HepG2 (cell line): ENCODE measurements around the gene MAN1B1. TPM values are rescaled to one million over a fixed set of nuclear protein-coding genes. Genes with fewer than 3 reads are reported as not detected.
"Not testable (repeated sequence)": the region's sequence is repeated elsewhere in the genome, so short reads cannot be mapped to it uniquely, and the experiment has no call there.

Experiments
- ATAC-seq: fragments of 200-7000 bp; cut with Tn5 transposase; 3 replicates; pipeline ENCODE4 v1.9.1; 2020; ENCODE audit warnings: mild to moderate bottlenecking, moderate library complexity
- BruUV-seq: library from RNA; stranded (reverse); fragments of 400-500 nt; replicated peaks from 2 replicates; lab custom pipeline; 2021; lab: Mats Ljungman, UMichigan
- CTCF ChIA-PET: fragments of 300-600 bp; formaldehyde crosslinking; extraction: SDS; loops from one replicate; lab custom pipeline; 2021; ENCODE audit warnings: low total read pairs, inconsistent platforms, low intra/inter-chr PET ratio; lab: Yijun Ruan, JAX
- POLR2A ChIA-PET: fragments of 350-600 bp; sonication (Branson Sonifier 250); formaldehyde crosslinking; loops from one replicate; lab custom pipeline; 2020; ENCODE audit warnings: antibody characterized with exemption, inconsistent platforms; lab: Yijun Ruan, JAX
- DNase-seq: peaks from one replicate; pipeline ENCODE4 v3.0.0-alpha.2; 2015; ENCODE audit warnings: low spot score
- FAIRE-seq: peaks from 3 replicates; lab custom pipeline; 2011; peaks lifted over from hg19 to GRCh38; lab: Jason Lieb, UNC
- H2AFZ ChIP-seq: one replicate; pipeline ENCODE4 v1.6.1; 2011; ENCODE audit warnings: low read length, inconsistent platforms
- H3K27ac ChIP-seq: fragments of 300-600 bp; 3 replicates; pipeline ENCODE4 v1.8.0; 2011; ENCODE audit warnings: mixed run types, mild to moderate bottlenecking, mixed read lengths, low read length, inconsistent platforms; ENCODE audit not compliant: insufficient read depth; ENCODE audit errors: extremely low read length
- H3K27me3 ChIP-seq, 2 experiments: fragments of 200-600 bp in 1 of 2; 2 replicates in 1 of 2; 3 replicates in 1 of 2; pipeline versions ENCODE4 v1.6.0 to v1.8.0; 2011; ENCODE audit warnings: low read length in 2 of 2, mild to moderate bottlenecking in 2 of 2, moderate library complexity in 2 of 2, inconsistent platforms in 1 of 2; ENCODE audit not compliant: insufficient read depth in 2 of 2, control insufficient read depth in 1 of 2
- H3K36me3 ChIP-seq, 2 experiments: fragments of 200-600 bp in 1 of 2; replicated peaks in 1 of 2; 2 replicates in 1 of 2; 3 replicates in 1 of 2; pipeline versions ENCODE4 v1.5.1 to v1.8.0; 2011; ENCODE audit warnings: low read length in 2 of 2, inconsistent platforms in 1 of 2; ENCODE audit not compliant: insufficient read depth in 2 of 2, control insufficient read depth in 1 of 2
- H3K4me1 ChIP-seq: 2 replicates; pipeline ENCODE4 v1.5.1; 2012; ENCODE audit warnings: low read length, inconsistent platforms; ENCODE audit not compliant: insufficient read depth
- H3K4me2 ChIP-seq: 2 replicates; pipeline ENCODE4 v1.6.0; 2011; ENCODE audit warnings: low read depth, low read length, inconsistent platforms
- H3K4me3 ChIP-seq, 3 experiments: fragments of 200-600 bp in 1 of 3; sonication (generic), shearing (Covaris generic) in 1 of 3; replicated peaks in 1 of 3; 2 replicates each; pipeline ENCODE4 v1.5.1; 2011 to 2016; ENCODE audit warnings: low read length in 3 of 3, inconsistent platforms in 2 of 3, low read depth in 2 of 3, mild to moderate bottlenecking in 2 of 3, control low read depth in 1 of 3, mixed read lengths in 1 of 3; ENCODE audit not compliant: insufficient read depth in 1 of 3
- H3K79me2 ChIP-seq: one replicate; pipeline ENCODE4 v1.6.1; 2011; ENCODE audit warnings: low read length, inconsistent platforms; ENCODE audit not compliant: insufficient read depth
- H3K9ac ChIP-seq: 2 replicates; pipeline ENCODE4 v1.6.0; 2011; ENCODE audit warnings: mild to moderate bottlenecking, low read depth, low read length, inconsistent platforms; ENCODE audit not compliant: insufficient read depth
- H3K9me3 ChIP-seq: 2 replicates; pipeline ENCODE4 v1.5.1; 2012; ENCODE audit warnings: mild to moderate bottlenecking, low read length
- H4K20me1 ChIP-seq: 2 replicates; pipeline ENCODE4 v1.6.0; 2011; ENCODE audit warnings: inconsistent platforms, mild to moderate bottlenecking, low read length, moderate library complexity; ENCODE audit not compliant: insufficient read depth
- ZFP37 ChIP-seq: sonication (generic); formaldehyde crosslinking; IDR thresholded peaks from 2 replicates; pipeline ENCODE4 v1.4.0; 2020; ENCODE audit warnings: missing genetic modification reagents, borderline replicate concordance
- ZNF121 ChIP-seq: sonication (generic); formaldehyde crosslinking; IDR thresholded peaks from 2 replicates; pipeline ENCODE4 v1.5.0; 2020; ENCODE audit warnings: mild to moderate bottlenecking, missing genetic modification reagents
- WGBS: methylation state at CpG from one replicate; pipeline ENCODE4 v1.1.6; 2017; ENCODE audit warnings: low lambda C conversion rate; 5-methylcytosine and 5-hydroxymethylcytosine counted together
- in situ Hi-C: cut with HindIII; loops from 2 replicates; pipeline ENCODE4 v1.10.0; 2017; ENCODE audit warnings: low pct_unique_long_range_greater_than_20kb; ENCODE audit not compliant: extremely low pct_ligation_motif_present
- intact Hi-C: fragments of 100-400 bp; cut with micrococcal nuclease; formaldehyde crosslinking; loops from one replicate; pipeline ENCODE4 v1.10.0; 2022; ENCODE audit not compliant: unreplicated experiment
- polyA plus RNA-seq, 8 experiments: library from polyadenylated mRNA; depleted of rRNA in 3 of 8; stranded (reverse) in 7 of 8; unstranded in 1 of 8; fragments of >200 nt; fragmentation: Illumina TruSeq in 4 of 8; extraction: Trizol in 4 of 8; gene quantifications; 2 replicates each; pipeline versions ENCODE4 v1.2.1 to v1.2.3, GENCODE V29; 2011 to 2016; ENCODE audit warnings: low read depth in 4 of 8, missing spikeins in 1 of 8, mixed read lengths in 1 of 8; ENCODE audit not compliant: insufficient read depth in 1 of 8
- total RNA-seq, 5 experiments: library from RNA; depleted of rRNA; stranded (reverse); fragments of >200 nt; fragmentation: Illumina TruSeq; extraction: Trizol; gene quantifications; 2 replicates each; pipeline ENCODE4 v1.2.3, GENCODE V29; 2016; ENCODE audit warnings: low read depth in 1 of 5

The MAN1B1 gene
- total and polyA plus RNA-seq, 2 of the 13 experiments (the other 11 are each of a cell fraction or from before 2014, with no cell fraction given) = 48.9 to 59.5 TPM

- no peak for DNase-seq
- Histone ChIP-seq H3K4me3 (no peak overlapping the region), H2AFZ (no peak overlapping the region), H3K27ac (no peak overlapping the region), H3K4me2 (no peak overlapping the region), H3K9me3 (no peaks in the 10 kb centered on the region), H3K4me1 (no peaks in the 10 kb centered on the region), H3K9ac (no peak overlapping the region), H3K27me3 (peaks cover 12 to 31% of the 10 kb centered on the region in 2 experiments), H3K36me3 (no peaks in the 10 kb centered on the region), H4K20me1 (no peaks in the 10 kb centered on the region), H3K79me2 (peaks cover under 1% of the 10 kb centered on the region)
- intact Hi-C loops (no loop called here), in situ Hi-C loops (no loop called here)
- no TSS peak for BruUV-seq
- TF ChIP-seq ZFP37 (CRISPR knock-in tag) (no peak), ZNF121 (CRISPR knock-in tag) (peak; percentile 34; the same call in 1 of the 2 replicates)
- FAIRE-seq = no peak
- no peak for ATAC-seq
- POLR2A ChIA-PET = interaction anchor here (0.8 kb wide), 1 partner anchor 95 kb away, joined by 3 read pairs; no protein-coding TSS in a partner anchor
- WGBS = 22% methylated on average over 4 of the region's 4 CpGs
- CTCF ChIA-PET = no interaction called here
Observed at GRCh38 chr9:137134191-137134590, 47.4 kb downstream of the MAN1B1 start.

- in situ Hi-C loops, CTCF ChIA-PET: not testable (repeated sequence)
Observed at GRCh38 chr9:137135154-137135553, 48.4 kb downstream of the MAN1B1 start.

More at GRCh38 chr9:137135154-137135553, 48.4 kb downstream of the MAN1B1 start:
- H2AFZ ChIP-seq, H3K4me3 ChIP-seq, H3K9ac ChIP-seq, POLR2A ChIA-PET, DNase-seq, intact Hi-C loops, BruUV-seq, H3K4me1 ChIP-seq, H3K27ac ChIP-seq, H4K20me1 ChIP-seq, H3K79me2 ChIP-seq, ATAC-seq, H3K36me3 ChIP-seq, H3K4me2 ChIP-seq, FAIRE-seq, H3K9me3 ChIP-seq: not testable (repeated sequence)
- peaks cover 13 to 40% of the 10 kb centered on the region in 2 experiments for H3K27me3 ChIP-seq
- WGBS = 25% methylated on average over 9 of the region's 9 CpGs
